HG03095 (cell line): ENCODE data around the gene MKI67.

ENCODE experiments used
- ATAC-seq: cut with Tn5 transposase; IDR thresholded peaks from one replicate; pipeline ENCODE4 v1.9.1; 2021; ENCODE audit warnings: moderate library complexity; ENCODE audit not compliant: unreplicated experiment

MKI67 gene

DNA sequence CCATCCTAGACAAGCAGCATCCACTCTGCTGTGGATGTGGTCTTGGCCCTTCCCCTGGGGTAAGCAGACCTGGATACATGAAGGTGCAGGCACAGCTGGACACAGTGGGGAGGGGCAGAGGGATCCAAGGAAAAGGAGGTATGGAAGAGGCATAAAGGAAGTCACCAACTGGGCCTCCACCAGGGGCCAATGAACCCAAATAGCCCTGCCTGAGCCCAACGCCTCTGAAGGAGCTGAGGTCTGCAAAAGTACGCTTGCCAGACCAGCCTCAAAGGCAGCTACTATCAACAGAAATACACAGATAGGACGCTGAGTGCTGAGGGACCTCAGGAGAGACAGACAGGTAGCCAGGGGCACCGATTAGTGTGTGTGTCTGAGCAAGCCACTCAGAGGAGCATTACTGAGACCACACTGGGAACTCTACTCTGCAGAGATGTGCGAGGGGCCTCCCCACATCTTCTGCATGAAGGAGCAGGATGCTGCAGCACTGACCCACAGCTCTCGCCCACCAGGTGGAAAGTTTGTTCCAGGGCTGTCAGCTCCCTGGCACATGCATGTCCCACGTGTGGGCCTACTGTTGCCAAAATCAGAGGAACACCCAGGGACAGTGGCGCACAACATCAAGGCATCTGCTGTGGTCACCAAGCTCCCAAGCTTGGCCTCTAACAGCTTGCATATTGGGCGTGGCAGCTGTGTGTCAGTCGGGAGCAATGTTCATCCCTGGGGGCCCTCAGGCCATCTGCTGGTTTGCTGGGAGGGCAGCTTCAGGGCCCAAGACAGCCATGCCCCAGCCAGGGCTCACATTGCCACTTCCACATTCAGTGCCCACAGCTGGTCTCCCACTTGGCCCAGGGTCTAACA is 40.0 kb downstream of the MKI67 start:
- no peak for ATAC-seq

DNA sequence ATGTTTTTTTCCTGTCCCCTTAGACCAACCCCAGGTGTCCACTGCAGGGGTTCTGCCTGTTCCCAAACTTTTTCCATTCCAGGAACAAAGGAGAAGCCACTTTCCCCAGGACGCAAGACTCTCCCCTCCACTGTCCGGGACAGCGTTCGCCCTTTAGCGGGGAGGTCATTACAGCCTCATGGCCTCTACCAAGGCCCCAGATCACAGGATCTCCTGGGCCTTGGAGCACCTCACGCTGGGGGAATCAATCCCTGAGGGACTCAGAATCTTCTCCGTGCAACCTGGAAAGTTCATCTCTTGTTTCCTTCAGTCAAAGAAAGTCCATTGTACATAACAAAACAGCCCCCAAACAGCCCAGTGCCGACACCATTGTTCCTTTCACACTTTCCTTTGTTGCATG is 41.2 kb downstream of the MKI67 start:
- no peak for ATAC-seq

DNA sequence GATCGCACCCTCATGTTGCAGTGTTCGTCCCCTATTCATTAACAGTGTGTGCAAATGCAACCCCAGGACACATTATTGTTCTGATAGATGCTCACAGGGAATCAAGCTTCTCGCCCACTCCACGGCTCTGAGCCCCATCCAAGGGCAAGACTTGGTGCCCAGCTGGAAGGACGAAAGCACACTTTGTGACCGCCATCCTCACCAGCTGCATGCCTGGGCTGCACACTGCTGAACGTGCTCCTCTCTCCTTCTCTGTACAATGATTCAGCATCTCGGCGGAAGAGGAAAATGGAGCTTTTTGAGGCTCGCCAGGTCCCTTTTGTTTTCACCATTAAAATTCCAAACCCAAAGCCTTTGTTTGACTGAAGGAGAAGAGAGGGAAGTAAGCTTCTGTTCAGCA is 41.9 kb downstream of the MKI67 start:
- no peak for ATAC-seq

DNA sequence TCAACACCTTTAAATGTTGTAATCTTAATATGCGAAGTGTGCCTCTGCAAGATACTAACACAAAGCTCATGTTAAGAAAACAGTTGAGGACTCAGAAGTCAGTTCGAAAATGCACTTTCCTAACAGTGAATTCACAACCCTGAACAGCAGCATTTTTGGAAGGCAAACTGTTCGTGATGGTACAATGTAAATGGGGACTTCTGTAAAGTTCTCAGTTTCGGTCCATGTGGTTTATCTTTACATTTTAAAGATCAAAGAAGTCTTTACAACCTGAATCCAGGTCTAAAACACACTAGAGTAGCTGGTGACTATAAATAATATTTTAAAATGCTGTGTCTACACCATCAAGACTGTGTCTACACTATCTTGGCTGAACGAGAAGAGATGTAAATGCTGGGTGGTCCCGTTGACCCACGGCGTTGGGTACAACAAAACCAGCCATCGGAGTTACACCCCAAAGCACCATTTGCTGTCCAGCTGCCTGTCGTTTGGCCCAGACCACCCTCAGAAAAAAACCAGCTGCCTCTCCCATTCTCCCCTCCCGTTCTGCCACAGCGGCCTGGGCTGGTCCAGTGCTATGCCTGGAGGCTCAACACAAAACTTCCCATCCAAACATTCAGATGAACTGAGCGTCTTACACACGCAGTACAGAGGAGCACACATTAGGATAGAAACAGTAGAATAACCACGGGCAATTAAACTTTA is 42.9 kb downstream of the MKI67 start:
- ATAC-seq, result no peak

DNA sequence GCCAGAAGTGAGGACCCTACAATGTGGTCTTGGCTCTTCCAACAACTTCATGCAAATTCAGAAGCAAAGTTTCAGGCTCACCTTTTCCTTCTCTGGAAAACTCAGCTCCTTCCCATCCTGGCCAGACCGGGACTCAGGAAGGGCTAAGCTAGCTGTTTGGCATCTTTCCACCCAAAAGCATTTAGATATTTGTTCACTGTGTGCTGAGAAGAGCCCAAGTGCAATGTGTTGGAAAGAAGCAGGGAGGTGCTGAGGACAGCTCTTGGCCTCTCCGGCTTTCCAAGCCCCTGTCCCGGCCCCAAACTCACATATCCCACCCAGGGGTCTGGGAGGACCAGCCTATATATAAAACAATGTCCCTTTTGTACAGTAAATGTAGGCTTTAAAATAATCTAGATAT is 44.5 kb downstream of the MKI67 start:
- no peak for ATAC-seq

DNA sequence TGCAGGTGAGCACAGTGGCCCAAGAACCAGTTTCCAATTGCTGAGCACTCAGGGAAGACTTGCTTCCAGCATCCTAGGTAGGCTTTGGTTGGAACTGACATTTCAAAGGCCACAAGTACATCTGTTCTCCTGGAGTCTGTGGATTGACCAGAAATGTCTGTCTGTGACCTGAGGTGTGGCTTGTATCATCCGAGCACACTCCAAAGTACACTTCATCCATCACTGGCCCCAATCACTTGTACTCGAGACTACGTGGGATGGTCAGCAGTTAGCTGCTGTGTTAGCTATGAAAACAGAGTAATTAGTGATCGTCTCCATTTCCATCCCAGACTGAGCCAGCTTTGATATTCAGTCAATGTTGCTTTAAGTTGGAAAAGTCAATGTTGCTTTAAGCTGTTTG is 45.0 kb downstream of the MKI67 start:
- no peak for ATAC-seq

DNA sequence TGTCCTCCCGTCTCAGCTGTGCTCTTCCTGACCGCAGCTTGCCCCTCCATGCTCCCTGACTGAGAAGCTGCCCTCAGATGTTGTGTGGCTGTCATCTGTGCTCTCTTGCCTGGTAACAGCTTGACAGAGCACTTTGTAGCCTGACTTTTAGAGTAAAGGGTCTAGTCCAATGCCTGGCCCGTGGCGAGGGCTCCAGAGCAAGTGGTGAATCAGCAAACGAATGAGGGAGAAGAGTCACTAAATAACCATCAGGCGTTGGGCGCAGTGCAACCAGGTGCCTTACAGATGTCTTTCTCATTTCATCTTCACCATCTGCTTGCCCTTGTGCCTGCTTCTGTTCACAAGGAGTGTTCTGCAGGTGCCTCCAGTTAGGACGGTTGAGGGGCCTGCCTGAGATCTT is 45.6 kb downstream of the MKI67 start:
- ATAC-seq, result no peak

DNA sequence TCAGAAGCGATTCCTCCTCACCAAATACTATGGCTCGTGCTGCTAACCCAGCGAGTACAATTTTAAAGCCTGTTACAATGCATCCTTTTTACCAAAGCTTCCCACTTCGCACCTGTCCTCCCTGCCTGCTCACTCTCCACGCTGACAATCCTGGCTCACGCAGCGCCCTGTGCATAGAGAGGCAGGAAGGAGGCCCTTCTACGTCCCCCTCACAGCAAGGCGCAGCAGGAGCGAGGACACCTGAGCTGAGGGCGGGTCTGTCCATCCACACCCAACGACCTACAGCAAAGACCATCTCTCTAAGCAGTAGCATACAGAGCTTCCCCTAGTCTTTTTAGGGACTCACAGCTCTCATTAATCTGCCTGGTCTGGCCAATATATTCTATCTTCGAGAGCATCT is 46.0 kb downstream of the MKI67 start:
- no peak for ATAC-seq

DNA sequence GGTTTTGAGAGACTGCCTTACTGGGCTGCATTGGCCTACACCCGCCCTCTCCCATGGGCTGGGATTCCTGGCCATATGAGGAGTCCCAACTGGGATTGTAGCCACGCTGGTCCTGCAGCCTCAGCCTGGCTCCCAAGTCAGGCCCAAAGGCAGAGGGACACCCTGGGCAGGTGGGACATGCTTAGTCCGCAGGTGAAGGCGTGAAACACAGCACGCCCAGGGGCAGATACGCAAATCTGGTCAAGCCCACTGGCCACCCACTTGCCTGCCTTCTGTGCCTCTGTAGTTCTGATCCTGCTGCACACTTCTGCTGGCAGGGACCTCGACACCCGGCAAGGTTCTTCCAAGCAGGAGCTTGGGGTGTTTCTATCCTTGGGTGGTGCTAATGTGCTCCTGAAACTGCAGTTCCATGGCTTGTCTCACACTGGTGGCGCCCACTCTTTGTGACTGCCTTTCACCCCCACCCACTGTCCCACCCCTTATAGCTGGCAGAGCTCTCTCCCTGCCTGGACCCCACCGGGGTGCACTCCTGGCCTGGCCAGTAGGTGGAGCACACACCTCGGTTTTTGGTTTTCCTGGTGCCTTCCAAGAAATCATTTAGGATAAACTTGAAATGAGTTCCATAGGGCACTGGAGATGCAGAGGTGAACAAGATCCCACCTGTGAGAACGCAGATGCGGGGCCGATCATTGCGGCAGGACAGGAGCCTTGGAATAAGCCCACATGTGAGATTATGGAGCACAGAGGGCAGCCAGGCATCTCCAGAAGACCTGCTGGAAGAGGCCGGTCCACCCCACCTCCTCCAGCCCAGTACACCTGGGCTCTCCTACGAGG is 47.9 kb downstream of the MKI67 start:
- peak; percentile 76 for ATAC-seq

DNA sequence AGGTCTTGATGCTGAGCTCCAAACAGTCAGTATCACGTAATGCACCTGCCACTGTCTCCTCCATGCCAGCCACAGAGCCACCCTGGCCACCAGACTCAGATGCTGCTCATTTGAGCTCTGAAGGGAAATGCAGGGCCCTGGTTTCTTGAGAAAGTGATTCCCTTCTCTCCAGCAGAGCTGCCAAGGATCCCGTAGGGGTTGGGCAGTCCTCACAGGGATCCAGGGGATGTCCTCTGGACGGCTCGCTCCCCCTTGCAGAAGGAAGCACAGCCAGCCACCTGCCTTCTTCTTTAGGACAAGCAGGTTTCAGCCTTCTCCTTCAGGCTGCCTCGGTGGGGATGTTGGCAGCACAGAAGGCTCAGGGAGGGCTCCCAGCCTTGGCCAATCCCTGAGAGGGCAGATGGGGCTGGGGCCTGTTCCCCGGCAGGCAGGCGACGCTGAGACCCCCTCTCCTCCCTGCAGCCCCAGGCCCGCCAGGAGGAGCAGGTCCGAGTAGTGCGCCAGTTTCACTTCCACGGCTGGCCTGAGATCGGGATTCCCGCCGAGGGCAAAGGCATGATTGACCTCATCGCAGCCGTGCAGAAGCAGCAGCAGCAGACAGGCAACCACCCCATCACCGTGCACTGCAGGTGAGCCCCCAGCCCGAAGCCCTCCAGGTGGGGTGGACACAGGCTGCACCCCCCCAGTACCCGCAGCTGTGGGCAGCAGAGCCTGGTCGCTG is 48.9 kb downstream of the MKI67 start:
- no peak for ATAC-seq

DNA sequence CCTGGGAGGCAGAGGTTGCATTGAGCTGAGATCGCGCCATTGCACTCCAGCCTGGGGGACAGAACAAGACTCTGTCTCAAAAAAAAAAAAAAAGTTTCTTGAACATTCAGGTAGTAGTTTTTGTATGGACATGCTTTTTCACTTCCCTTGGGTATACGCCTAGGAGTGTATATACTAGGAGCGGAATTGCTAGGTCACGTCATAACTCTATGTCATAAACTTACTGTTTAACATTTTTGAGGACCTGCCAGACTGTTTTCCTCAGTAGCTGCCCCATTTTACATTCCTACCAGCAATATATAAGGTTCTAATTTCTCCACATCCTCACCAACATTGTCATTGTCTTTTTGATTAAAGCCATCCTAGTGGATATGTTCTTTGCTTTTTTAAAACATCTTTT is 51.6 kb downstream of the MKI67 start:
- no peak for ATAC-seq

DNA sequence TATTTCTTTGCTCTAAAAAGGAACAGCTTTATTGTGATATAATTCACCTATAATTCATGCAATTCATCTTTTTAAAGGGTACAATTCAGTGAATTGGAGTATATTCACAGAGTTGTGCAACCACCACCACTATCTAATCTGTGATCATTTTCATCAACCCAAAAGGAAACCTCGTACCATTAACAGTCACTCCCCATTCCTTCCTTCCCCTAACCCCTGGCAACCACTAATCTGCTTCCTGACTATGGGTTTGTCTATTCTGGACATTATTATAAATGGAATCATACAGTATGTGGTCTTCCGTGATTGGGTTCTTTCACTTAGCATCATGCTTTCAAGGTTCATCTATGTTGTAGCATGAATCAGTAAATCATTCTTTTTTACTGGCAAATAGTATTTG is 52.3 kb downstream of the MKI67 start:
- ATAC-seq, result no peak

DNA sequence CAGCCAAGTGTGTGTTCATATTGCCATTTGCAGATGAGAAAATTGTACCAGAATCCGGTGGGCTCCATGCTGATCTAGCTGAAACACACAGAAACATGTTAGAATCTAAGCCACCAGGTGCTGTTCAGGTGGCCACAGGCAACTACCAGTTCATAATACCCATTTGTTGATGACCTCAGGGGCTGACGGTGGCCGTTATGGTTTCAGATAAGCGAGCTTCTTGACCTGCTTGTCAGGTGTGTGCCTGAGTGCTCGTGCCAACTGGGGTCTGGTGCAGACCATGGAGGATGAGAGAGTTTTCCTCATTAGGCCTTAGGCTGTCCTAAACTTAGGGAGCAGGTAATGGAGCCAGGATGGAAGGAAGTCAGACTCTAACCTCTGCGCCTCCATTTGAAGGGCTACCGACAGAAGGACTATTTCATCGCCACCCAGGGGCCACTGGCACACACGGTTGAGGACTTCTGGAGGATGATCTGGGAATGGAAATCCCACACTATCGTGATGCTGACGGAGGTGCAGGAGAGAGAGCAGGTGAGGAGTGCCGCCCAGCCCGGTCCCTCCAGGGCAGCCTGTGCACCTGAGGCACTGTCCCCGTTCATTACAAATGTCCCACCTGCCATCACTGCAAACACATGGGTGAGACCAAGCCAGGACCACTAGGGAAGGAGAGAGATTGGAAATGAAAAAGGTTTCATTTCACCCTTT is 53.1 kb downstream of the MKI67 start:
- ATAC-seq, result no peak

DNA sequence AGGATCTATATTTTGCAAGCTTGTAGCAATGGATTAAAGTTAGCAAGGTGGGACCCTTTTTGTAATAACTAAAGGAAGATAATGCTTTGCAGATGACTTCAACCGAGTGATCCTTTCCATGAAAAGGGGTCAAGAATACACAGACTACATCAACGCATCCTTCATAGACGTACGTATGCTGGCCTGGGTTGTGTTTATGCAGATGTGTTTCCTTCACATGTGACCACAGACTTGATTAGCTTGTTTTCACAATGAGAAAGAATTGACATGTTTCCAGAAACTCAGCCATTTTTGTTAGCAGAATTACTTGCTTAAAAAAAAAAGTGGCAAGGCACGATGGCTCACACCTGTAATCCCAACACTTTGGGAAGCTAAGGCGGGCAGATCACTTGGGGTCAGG is 54.2 kb downstream of the MKI67 start:
- no peak for ATAC-seq

DNA sequence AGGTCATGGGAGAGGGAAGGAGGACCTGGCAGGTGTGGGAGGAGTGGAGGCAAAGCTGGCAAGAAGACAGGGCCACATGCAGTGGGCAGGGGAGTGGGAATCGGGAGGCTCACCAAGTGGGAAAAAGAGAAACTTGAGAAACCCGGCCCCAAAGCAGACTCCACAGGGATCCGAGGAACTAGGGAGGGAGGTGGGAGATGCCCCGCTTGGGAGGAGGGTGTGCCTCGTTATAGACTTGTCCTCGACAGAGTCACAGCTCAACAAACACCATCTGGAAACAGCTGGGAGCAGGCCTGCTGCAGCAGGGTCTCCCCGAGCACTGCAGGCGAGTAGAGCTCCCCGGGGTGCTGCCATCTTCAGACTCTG is 54.8 kb downstream of the MKI67 start:
- no peak for ATAC-seq

DNA sequence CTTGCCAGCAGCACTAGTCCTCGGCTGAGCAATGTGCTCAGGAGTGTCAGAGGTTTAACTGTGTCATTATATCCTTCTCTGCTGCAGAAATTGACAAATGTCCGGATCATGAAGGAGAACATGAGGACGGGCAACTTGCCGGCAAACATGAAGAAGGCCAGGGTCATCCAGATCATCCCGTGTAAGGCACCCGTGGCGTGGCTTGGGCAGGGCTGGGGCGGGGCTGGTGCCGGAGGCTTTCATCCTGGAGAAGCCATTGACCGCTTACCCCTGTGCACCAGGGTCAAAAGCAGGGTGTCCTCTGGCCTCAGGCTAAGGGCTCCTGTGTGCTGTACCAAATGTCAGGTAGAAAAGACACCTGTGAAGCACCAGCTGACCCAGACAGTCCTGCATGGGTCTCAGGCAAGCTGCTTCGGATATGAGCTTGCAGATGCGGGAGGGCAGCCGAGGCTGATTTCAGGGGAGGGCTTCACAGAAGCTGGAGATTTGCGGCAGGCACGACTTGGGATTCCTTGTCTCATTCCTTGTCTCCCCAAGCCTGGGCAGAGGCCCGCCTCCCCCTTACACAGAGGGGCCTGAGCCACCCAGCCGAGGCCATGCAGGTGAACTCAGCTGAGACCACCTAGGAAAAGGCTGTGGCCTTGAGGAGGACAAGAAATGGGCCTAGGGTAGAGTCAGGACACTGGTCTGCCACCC is 55.4 kb downstream of the MKI67 start:
- ATAC-seq, result no peak

DNA sequence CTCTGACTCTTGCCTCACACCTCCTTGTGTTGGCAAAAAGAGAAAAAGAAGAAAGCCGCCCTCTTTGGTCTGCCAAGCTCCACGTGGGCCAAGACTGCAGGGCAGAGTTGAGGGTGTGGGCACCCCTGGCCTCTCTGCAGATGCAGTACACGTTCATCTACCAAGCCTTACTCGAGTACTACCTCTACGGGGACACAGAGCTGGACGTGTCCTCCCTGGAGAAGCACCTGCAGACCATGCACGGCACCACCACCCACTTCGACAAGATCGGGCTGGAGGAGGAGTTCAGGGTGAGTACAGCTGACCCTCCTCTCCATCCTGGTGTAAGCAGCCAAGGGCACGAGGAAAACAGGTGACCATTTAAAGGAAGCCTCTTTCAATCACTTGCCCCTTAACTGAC is 56.1 kb downstream of the MKI67 start:
- no peak for ATAC-seq

DNA sequence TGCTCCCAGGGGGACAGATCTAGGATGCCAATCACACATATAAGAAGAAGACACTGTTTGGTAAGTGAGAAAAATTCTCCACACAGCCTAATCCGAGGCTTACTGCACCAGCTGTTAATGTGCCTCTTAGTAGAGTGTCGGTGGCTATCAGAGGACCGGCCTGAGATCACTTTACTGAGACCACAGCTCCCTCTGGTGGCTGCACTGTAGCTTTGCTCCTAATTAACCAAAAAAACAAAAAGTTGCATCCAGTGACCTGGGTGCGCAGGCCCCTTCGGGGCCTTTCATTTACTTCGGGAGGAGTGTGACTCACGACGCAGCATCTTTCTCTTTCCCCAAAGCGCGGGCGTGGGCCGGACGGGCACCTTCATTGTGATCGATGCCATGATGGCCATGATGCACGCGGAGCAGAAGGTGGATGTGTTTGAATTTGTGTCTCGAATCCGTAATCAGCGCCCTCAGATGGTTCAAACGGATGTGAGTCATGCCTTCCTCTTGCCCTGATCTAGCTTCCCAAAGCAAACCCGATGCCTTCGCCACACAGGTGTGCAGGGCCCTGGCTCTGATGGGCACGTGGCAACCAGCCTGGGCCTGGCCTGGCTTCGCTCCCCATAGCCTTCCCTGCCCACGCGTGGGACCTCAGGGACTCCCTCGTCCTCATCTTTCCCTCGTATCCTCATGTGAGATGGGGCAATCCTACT is 56.7 kb downstream of the MKI67 start:
- no peak for ATAC-seq
